Fibroblast of lung (primary cell): ENCODE measurements around the gene EIF2S1. TPM values are rescaled to one million over a fixed set of nuclear protein-coding genes. Genes with fewer than 3 reads are reported as not detected.

Source experiments
- DNase-seq, 2 donors: peaks; one replicate each; pipeline versions ENCODE4 v3.0.0 to v3.0.0-alpha.2; 2010; ENCODE audit warnings: low read depth in 2 of 2
- H2AFZ ChIP-seq: 2 replicates; pipeline ENCODE4 v1.5.1; 2012; ENCODE audit warnings: low read length, control low read depth, inconsistent platforms
- H3K27ac ChIP-seq: 2 replicates; pipeline ENCODE4 v1.5.1; 2011; ENCODE audit warnings: low read length, control low read depth; ENCODE audit not compliant: insufficient read depth
- H3K27me3 ChIP-seq: 2 replicates; pipeline ENCODE4 v1.5.1; 2011; ENCODE audit warnings: mild to moderate bottlenecking, low read length; ENCODE audit not compliant: control insufficient read depth, insufficient read depth
- H3K36me3 ChIP-seq: 2 replicates; pipeline ENCODE4 v1.5.1; 2011; ENCODE audit warnings: low read length; ENCODE audit not compliant: control insufficient read depth, insufficient read depth
- H3K4me1 ChIP-seq: 2 replicates; pipeline ENCODE4 v1.5.1; 2011; ENCODE audit warnings: low read length; ENCODE audit not compliant: control insufficient read depth, insufficient read depth; ENCODE audit errors: extremely low read depth
- H3K4me2 ChIP-seq: 2 replicates; pipeline ENCODE4 v1.5.1; 2011; ENCODE audit warnings: low read length, control low read depth; ENCODE audit not compliant: insufficient read depth; ENCODE audit errors: extremely low read depth
- H3K4me3 ChIP-seq, 4 experiments: fragments of 200-600 bp in 1 of 4; sonication (generic) in 1 of 4; replicated peaks in 1 of 4; 2 replicates each; pipeline ENCODE4 v1.5.1; 2011 to 2016; ENCODE audit warnings: low read length in 4 of 4, low read depth in 3 of 4, mild to moderate bottlenecking in 3 of 4, control low read depth in 2 of 4, inconsistent platforms in 1 of 4, mixed read lengths in 1 of 4; ENCODE audit not compliant: insufficient read depth in 1 of 4; ENCODE audit errors: control extremely low read depth in 1 of 4
- H3K79me2 ChIP-seq: 2 replicates; pipeline ENCODE4 v1.5.1; 2012; ENCODE audit warnings: mild to moderate bottlenecking, low read length, inconsistent platforms; ENCODE audit not compliant: control insufficient read depth, insufficient read depth
- H3K9ac ChIP-seq: 2 replicates; pipeline ENCODE4 v1.5.1; 2011; ENCODE audit warnings: mild to moderate bottlenecking, low read length, control low read depth; ENCODE audit not compliant: insufficient read depth
- H3K9me3 ChIP-seq: 2 replicates; pipeline ENCODE4 v1.5.1; 2012; ENCODE audit warnings: low read depth, low read length; ENCODE audit not compliant: control insufficient read depth, insufficient read depth
- H4K20me1 ChIP-seq: 2 replicates; pipeline ENCODE4 v1.5.1; 2011; ENCODE audit warnings: low read length; ENCODE audit not compliant: control insufficient read depth, insufficient read depth; ENCODE audit errors: extremely low read depth
- CTCF ChIP-seq, 2 donors: IDR thresholded peaks in 1 of 2; conservative IDR thresholded peaks in 1 of 2; 1 replicate in 1 of 2; 2 replicates in 1 of 2; pipeline ENCODE4 v1.5.1; 2011 to 2012; ENCODE audit warnings: low read length in 2 of 2, control low read depth in 1 of 2, inconsistent platforms in 1 of 2, low read depth in 1 of 2, mild to moderate bottlenecking in 1 of 2
- EZH2 ChIP-seq: IDR thresholded peaks from 2 replicates; pipeline ENCODE4 v1.5.1; 2012; ENCODE audit warnings: low read length, control low read depth, mild to moderate bottlenecking; ENCODE audit errors: missing control alignments
- polyA plus RNA-seq, 2 donors: library from polyadenylated mRNA; depleted of rRNA in 1 of 2; stranded (reverse) in 1 of 2; unstranded in 1 of 2; fragments of >200 nt; gene quantifications; 2 replicates each; pipeline ENCODE4 v1.2.1, GENCODE V29; 2011 to 2012; ENCODE audit warnings: missing spikeins in 1 of 2
- total RNA-seq: library from RNA; depleted of rRNA; stranded (reverse); fragments of >200 nt; gene quantifications from 2 replicates; pipeline ENCODE4 v1.2.1, GENCODE V29; 2014

EIF2S1 gene
- total and polyA plus RNA-seq, 2 donors (not counting 1 experiment from before 2014, with no cell fraction given): 180 to 182 TPM

DNA sequence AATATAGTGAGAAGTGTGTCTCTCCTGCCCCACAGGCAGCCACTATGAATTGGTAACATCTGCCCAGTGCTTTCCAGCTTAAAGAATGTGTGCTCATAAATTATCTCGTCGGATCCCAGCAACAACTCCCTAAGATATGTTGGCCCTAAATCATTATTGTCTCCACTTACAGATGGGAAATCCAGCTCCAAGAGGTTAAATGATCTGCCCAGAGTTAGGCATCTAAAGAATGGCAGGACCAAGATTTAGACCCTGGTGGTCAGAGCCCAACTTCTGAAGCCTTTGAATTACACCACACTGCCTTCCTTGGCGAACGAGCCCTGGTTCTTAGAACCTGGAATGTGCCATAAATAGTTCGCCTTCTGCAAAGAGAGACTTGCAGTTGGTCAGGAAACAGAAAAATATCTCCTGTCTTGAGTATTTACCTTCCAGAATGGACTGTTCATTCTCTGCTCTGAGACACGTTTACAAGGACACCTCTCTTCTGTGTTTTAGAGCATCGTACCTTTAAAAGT, 72.0 kb downstream of the EIF2S1 start:
- no peak overlapping the region for H3K9ac ChIP-seq
- DNase-seq: peak in 1 of 2 donors; percentile 22
- no peak overlapping the region for H2AFZ ChIP-seq
- H3K9me3 ChIP-seq: no peaks in the 10 kb centered on the region
- H3K4me2 ChIP-seq: no peak overlapping the region
- no peak overlapping the region for H3K4me3 ChIP-seq
- H3K4me1 ChIP-seq: peaks cover 2% of the 10 kb centered on the region
- no peak overlapping the region for H3K27ac ChIP-seq
- TF ChIP-seq CTCF (conservative IDR thresholded peaks at IDR 0.05 in 1 of 2, IDR thresholded peaks at IDR 0.05 in 1 of 2; ENCODE audit: low read depth in 1 of 2, low read length in 2 of 2) (no peak), EZH2 (no peak)
- H3K27me3 ChIP-seq: peaks cover 13% of the 10 kb centered on the region
- no peaks in the 10 kb centered on the region for H3K79me2 ChIP-seq
- no peaks in the 10 kb centered on the region for H4K20me1 ChIP-seq
- no peaks in the 10 kb centered on the region for H3K36me3 ChIP-seq

GRCh38 chr14:67435603-67436002, 75.5 kb downstream of the EIF2S1 start:
- H3K4me2 ChIP-seq: no peak overlapping the region
- H3K27me3 ChIP-seq: peaks cover 13% of the 10 kb centered on the region
- H2AFZ ChIP-seq: no peak overlapping the region
- H3K4me1 ChIP-seq: no peaks in the 10 kb centered on the region
- H4K20me1 ChIP-seq: no peaks in the 10 kb centered on the region
- H3K4me3 ChIP-seq: no peak overlapping the region
- no peaks in the 10 kb centered on the region for H3K9me3 ChIP-seq
- no peak overlapping the region for H3K27ac ChIP-seq
- no peak for TF ChIP-seq CTCF (conservative IDR thresholded peaks at IDR 0.05 in 1 of 2, IDR thresholded peaks at IDR 0.05 in 1 of 2; ENCODE audit: low read depth in 1 of 2, low read length in 2 of 2)
- no peak for DNase-seq
- no peaks in the 10 kb centered on the region for H3K36me3 ChIP-seq
- no peak overlapping the region for H3K9ac ChIP-seq
- no peaks in the 10 kb centered on the region for H3K79me2 ChIP-seq

Other genes starting within 250 kb of the EIF2S1 start
- gene GARIN2, start 170.9 kb upstream of the EIF2S1 start, total RNA-seq: under 0.01 TPM in 1 of 2 replicates, not detected in the other
- not detected in 2 replicates for gene GARIN2, start 170.9 kb upstream of the EIF2S1 start, polyA plus RNA-seq
- gene PALS1, start 118.9 kb upstream of the EIF2S1 start, total RNA-seq: 17.7 and 32.0 TPM in 2 replicates
- gene PALS1, start 118.9 kb upstream of the EIF2S1 start, polyA plus RNA-seq: 24.9 and 25.6 TPM in 2 replicates
- 95.5 and 120 TPM in 2 replicates for gene ATP6V1D, start 524 bp upstream of the EIF2S1 start, total RNA-seq
- gene ATP6V1D, start 524 bp upstream of the EIF2S1 start, polyA plus RNA-seq: 90.0 and 91.5 TPM in 2 replicates
- 0.17 and 0.51 TPM in 2 replicates for gene PLEK2, start 51.8 kb downstream of the EIF2S1 start, total RNA-seq
- 1.1 and 3.5 TPM in 2 replicates for gene PLEK2, start 51.8 kb downstream of the EIF2S1 start, polyA plus RNA-seq
- gene TMEM229B, start 128.4 kb downstream of the EIF2S1 start, total RNA-seq: 0.77 and 0.99 TPM in 2 replicates
- gene TMEM229B, start 128.4 kb downstream of the EIF2S1 start, polyA plus RNA-seq: 0.26 and 0.68 TPM in 2 replicates
- 0.33 and 0.77 TPM in 2 replicates for gene PLEKHH1, start 173.0 kb downstream of the EIF2S1 start, total RNA-seq
- 0.10 and 0.71 TPM in 2 replicates for gene PLEKHH1, start 173.0 kb downstream of the EIF2S1 start, polyA plus RNA-seq
- gene PIGH, start 239.9 kb downstream of the EIF2S1 start, total RNA-seq: 12.7 and 20.8 TPM in 2 replicates
- gene PIGH, start 239.9 kb downstream of the EIF2S1 start, polyA plus RNA-seq: 14.2 and 15.6 TPM in 2 replicates